Nephron (organoid): ENCODE results near the gene TARS2.

ENCODE experiments used
- H3K27ac Mint-ChIP-seq, 3 experiments: 2 replicates each; pipeline ENCODE4 v1.8.0; 2020; ENCODE audit warnings: mixed read lengths in 3 of 3, mild to moderate bottlenecking in 2 of 3, moderate library complexity in 1 of 3
- H3K27me3 Mint-ChIP-seq: 2 replicates; pipeline ENCODE4 v1.8.0; 2021; ENCODE audit warnings: low read depth, mild to moderate bottlenecking, moderate library complexity, mixed read lengths
- H3K36me3 Mint-ChIP-seq: 2 replicates; pipeline ENCODE4 v1.8.0; 2020; ENCODE audit warnings: low read depth, mixed read lengths
- H3K4me1 Mint-ChIP-seq: 2 replicates; pipeline ENCODE4 v1.8.0; 2020; ENCODE audit warnings: mixed read lengths
- H3K4me3 Mint-ChIP-seq, 3 experiments: 2 replicates each; pipeline ENCODE4 v1.8.0; 2020; ENCODE audit warnings: mild to moderate bottlenecking in 3 of 3, mixed read lengths in 3 of 3, moderate library complexity in 2 of 3
- H3K9me3 Mint-ChIP-seq: 2 replicates; pipeline ENCODE4 v1.8.0; 2020; ENCODE audit warnings: mixed read lengths
- TF ChIP-seq, protein P1 (sequence below), 3 experiments: fragments of 200-600 bp; sonication (generic); IDR thresholded peaks; one replicate each; pipeline ENCODE4 v1.5.0; 2021; ENCODE audit warnings: antibody characterized with exemption in 3 of 3; ENCODE audit not compliant: unreplicated experiment in 3 of 3

TARS2 gene

DNA sequence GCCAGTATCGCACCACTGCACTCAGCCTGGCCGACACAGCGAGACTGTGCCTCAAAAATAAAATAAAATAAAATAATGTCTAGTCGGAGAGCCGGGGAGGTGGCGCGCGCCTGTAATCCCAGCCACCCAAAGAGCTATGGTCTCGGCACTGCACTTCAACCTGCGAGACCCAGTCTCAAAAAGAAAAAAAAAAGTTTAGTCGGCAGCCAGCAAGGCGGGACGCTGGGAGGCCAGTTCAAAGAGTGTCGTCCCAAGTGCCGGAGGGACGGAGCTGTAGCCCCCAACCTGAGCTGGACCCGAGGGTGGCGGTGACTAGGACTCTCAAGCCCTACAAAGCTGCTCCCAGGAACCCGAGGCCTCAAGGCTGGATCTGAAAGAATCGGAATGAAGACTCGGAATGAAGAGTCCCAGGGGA, 27.7 kb downstream of the TARS2 start:
- TF ChIP-seq, protein P1, sequence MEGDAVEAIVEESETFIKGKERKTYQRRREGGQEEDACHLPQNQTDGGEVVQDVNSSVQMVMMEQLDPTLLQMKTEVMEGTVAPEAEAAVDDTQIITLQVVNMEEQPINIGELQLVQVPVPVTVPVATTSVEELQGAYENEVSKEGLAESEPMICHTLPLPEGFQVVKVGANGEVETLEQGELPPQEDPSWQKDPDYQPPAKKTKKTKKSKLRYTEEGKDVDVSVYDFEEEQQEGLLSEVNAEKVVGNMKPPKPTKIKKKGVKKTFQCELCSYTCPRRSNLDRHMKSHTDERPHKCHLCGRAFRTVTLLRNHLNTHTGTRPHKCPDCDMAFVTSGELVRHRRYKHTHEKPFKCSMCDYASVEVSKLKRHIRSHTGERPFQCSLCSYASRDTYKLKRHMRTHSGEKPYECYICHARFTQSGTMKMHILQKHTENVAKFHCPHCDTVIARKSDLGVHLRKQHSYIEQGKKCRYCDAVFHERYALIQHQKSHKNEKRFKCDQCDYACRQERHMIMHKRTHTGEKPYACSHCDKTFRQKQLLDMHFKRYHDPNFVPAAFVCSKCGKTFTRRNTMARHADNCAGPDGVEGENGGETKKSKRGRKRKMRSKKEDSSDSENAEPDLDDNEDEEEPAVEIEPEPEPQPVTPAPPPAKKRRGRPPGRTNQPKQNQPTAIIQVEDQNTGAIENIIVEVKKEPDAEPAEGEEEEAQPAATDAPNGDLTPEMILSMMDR (IDR thresholded peaks at IDR 0.05; ENCODE audit: unreplicated experiment in 3 of 3): no peak
- Mint-ChIP-seq H3K27me3 (peaks cover 4% of the 10 kb centered on the region), H3K4me1 (peaks cover 40% of the 10 kb centered on the region), H3K36me3 (peaks cover 16% of the 10 kb centered on the region), H3K9me3 (no peaks in the 10 kb centered on the region), H3K27ac (peak overlapping the region; percentile 84 to 95 (median 90)), H3K4me3 (peak overlapping the region; percentile 86 to 89 (median 88))

DNA sequence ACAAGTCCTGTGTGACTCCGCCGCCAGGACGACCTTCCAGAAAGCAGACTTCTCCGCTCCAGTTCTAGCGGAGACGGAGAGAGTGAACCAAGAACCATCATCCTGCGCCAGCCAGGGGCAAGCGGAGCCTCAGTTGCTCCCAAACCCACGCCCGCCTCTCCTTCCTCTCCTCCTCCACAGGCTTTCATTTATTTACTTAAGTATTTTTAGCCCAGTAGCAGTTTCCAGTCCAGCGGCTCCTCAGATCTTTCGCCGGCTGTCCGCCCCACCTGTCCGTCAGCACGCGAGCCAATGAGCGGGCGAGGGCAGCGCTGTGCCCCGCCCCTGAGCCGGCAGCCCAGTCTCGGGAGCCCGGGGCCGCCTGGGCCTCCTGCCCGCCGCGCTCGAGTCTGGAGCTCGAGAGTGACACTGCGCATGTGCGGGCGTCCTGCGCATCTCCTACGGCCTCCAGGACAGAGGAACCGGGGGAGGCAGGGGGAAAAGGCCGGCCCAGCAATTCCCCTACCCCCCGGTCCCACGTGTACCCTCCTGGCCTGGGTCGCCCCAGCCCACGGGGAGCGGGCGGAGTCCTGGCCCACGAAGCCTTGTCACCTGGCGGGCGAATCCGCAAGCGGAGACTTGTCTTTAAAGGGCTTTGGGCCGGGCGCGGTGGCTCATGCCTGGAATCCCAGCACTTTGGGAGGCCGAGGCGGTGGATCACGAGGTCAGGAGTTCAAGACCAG, 28.3 kb downstream of the TARS2 start, which contains the start of gene FALEC:
Gene FALEC, plus strand, starts transcription at position 425 of the 722 bp plus-strand sequence.
- Mint-ChIP-seq H3K36me3 (peaks cover 16% of the 10 kb centered on the region), H3K27ac (peak within 1 kb of the TSS; percentile 84 to 95 (median 90)), H3K4me1 (peaks cover 36% of the 10 kb centered on the region), H3K27me3 (peaks cover 4% of the 10 kb centered on the region), H3K9me3 (no peaks in the 10 kb centered on the region), H3K4me3 (peak within 1 kb of the TSS; percentile 86 to 89 (median 88))
- TF ChIP-seq, protein P1 (IDR thresholded peaks at IDR 0.05; ENCODE audit: unreplicated experiment in 3 of 3): no peak

DNA sequence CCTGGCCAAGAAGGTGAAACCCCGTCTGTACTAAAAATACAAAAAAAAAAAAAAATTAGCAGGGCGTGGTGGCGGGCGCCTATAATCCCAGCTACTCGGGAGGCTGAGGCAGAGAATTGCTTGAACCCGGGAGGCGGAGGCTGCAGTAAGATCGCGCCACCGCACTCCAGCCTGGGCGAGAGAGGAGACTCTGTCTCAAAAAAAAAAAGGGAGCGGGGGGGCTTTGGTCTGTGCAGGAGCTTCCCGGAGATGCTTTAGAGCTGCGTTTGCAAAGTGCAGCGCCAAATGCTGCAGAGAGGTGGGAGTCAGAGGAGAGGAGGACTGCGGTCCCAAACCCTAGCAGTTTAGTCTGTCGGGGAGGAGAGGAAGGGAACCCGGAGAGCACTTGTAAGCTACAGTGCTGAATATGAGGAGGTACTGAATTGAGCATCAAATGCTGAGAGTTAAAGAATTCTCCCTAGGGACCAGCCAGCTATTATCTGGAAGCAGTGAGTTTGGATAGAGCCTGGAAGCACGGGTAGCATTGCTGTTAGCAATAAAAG, 28.9 kb downstream of the TARS2 start:
- peaks cover 36% of the 10 kb centered on the region for H3K4me1 Mint-ChIP-seq
- H3K4me3 Mint-ChIP-seq: peak overlapping the region; percentile 86 to 89 (median 88)
- H3K36me3 Mint-ChIP-seq: peaks cover 16% of the 10 kb centered on the region
- no peaks in the 10 kb centered on the region for H3K9me3 Mint-ChIP-seq
- peak overlapping the region; percentile 59 to 88 (median 80) for H3K27ac Mint-ChIP-seq
- no peaks in the 10 kb centered on the region for H3K27me3 Mint-ChIP-seq
- TF ChIP-seq, protein P1 (IDR thresholded peaks at IDR 0.05; ENCODE audit: unreplicated experiment in 3 of 3): no peak

DNA sequence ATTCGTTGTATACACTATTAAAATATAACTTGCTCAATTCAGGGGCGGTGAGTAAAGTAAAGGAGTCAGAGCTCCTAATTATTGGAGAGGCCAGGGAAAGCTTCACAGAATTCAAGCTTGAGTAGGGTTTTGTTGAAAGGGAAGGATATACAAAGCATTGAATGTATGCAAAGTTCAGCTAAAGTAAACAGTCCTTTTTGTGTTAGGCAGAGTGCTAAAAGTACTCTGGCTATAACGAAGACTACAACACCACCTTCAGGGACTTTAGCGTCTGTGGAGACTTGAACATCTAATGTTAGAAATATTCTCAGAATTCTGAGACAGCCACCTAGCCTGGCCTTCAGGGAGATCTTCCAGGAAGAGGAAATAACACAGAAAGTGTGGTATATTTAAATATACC, 29.4 kb downstream of the TARS2 start:
- Mint-ChIP-seq H3K27me3 (no peaks in the 10 kb centered on the region), H3K27ac (peak overlapping the region; percentile 59 to 88 (median 80)), H3K36me3 (peaks cover 15% of the 10 kb centered on the region), H3K4me3 (peak overlapping the region; percentile 86 to 89 (median 88)), H3K9me3 (no peaks in the 10 kb centered on the region), H3K4me1 (peaks cover 40% of the 10 kb centered on the region)
- TF ChIP-seq, protein P1 (IDR thresholded peaks at IDR 0.05; ENCODE audit: unreplicated experiment in 3 of 3): no peak

DNA sequence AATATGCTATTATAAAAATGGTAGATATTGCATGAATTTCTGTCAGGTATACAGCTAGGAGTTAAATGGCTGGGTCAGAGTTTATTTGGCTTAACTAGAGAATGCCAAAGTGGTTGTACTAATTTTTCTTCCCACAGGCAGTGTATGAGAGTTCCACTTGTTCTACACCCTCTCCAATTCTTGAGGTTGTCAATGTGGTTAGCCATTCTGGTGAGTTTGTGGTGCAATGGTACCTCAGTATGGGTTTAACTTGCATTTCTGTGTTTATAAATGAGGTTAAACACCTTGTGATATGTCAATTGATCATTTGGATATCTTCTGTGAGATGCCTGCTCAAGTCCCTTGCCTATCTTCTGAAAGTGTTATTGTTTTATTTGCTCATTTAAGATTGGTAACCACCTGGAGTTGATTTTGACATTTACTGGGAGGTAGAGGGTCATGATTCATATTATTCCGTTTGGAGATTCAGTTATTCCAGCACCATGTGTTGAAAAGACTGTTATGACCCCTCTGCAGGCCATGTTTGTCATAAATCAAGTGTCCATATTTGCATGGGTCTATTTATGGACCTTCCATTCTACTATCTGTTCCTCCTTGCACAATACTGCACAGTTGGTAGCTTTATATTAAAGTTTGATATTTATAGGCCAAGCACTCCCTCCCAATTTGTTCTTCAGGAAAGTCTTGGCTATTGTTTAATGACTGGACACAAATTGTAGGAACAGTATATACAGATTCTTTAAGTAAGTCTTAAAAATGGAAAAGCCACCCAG, 34.2 kb downstream of the TARS2 start:
- TF ChIP-seq, protein P1 (IDR thresholded peaks at IDR 0.05; ENCODE audit: unreplicated experiment in 3 of 3): no peak
- Mint-ChIP-seq H3K27me3 (no peaks in the 10 kb centered on the region), H3K4me3 (peak overlapping the region in 1 of 3 experiments; percentile 48), H3K27ac (no peak overlapping the region), H3K36me3 (no peaks in the 10 kb centered on the region), H3K9me3 (no peaks in the 10 kb centered on the region), H3K4me1 (peaks cover 10% of the 10 kb centered on the region)
